LNCaP clone FGC (cell line): Measurements from ENCODE around the gene WDFY3.

Experiments
- DNase-seq: peaks from one replicate; pipeline ENCODE4 v3.0.0-alpha.2; 2011; ENCODE audit warnings: low read depth
- H3K4me3 ChIP-seq: 2 replicates; pipeline ENCODE4 v1.5.1; 2011; ENCODE audit warnings: mild to moderate bottlenecking, low read depth, low read length, control low read depth
- CTCF ChIP-seq: IDR thresholded peaks from 2 replicates; pipeline ENCODE4 v1.5.1; 2012; ENCODE audit warnings: mild to moderate bottlenecking; ENCODE audit not compliant: control insufficient read depth, insufficient read depth; ENCODE audit errors: extremely low read depth

The WDFY3 gene

GRCh38 chr4:84647312-84647884 lies 319.1 kb downstream of the WDFY3 start:
- DNase-seq: no peak
- H3K4me3 ChIP-seq: no peak overlapping the region
- TF ChIP-seq CTCF: no peak

- TF ChIP-seq CTCF: no peak
- H3K4me3 ChIP-seq: no peak overlapping the region
- no peak for DNase-seq
Measured at GRCh38 chr4:84644087-84644486, 322.4 kb downstream of the WDFY3 start.

- no peak for DNase-seq
- no peak for TF ChIP-seq CTCF
- H3K4me3 ChIP-seq: no peak overlapping the region
Measured at GRCh38 chr4:84639145-84639544, 327.3 kb downstream of the WDFY3 start.

- DNase-seq: no peak
- no peak for TF ChIP-seq CTCF
- H3K4me3 ChIP-seq: no peak overlapping the region
Measured at GRCh38 chr4:84638092-84638491, 328.4 kb downstream of the WDFY3 start.

- TF ChIP-seq CTCF: no peak
- no peak overlapping the region for H3K4me3 ChIP-seq
- no peak for DNase-seq
Measured at GRCh38 chr4:84634961-84635360, 331.5 kb downstream of the WDFY3 start.

GRCh38 chr4:84632092-84632491 lies 334.4 kb downstream of the WDFY3 start:
- no peak for DNase-seq
- H3K4me3 ChIP-seq: no peak overlapping the region
- TF ChIP-seq CTCF: no peak

- no peak overlapping the region for H3K4me3 ChIP-seq
- TF ChIP-seq CTCF: no peak
- no peak for DNase-seq
Measured at GRCh38 chr4:84631573-84631972, 334.9 kb downstream of the WDFY3 start.
